Fibroblast of skin of back (primary cell): ENCODE results near the gene EML4.
"Not testable (repeated sequence)": the region's sequence is repeated elsewhere in the genome, so short reads cannot be mapped to it uniquely, and the experiment has no call there.

Experiments
- DNase-seq: peaks from one replicate; pipeline ENCODE4 v3.0.0-alpha.2; 2013

Gene EML4

GRCh38 chr2:42336361-42336965, 167.3 kb downstream of the EML4 start:
- no peak for DNase-seq

GRCh38 chr2:42337356-42337820, 168.2 kb downstream of the EML4 start:
- peak; percentile 72 for DNase-seq

GRCh38 chr2:42337846-42338566, 168.9 kb downstream of the EML4 start:
- DNase-seq = no peak

GRCh38 chr2:42338567-42339190, 169.5 kb downstream of the EML4 start:
- no peak for DNase-seq

- no peak for DNase-seq
These were observed 170.2 kb downstream of the EML4 start for GRCh38 chr2:42339191-42339912.

GRCh38 chr2:42340045-42340937, 171.1 kb downstream of the EML4 start:
- no peak for DNase-seq

- DNase-seq = no peak
These were observed 171.9 kb downstream of the EML4 start for GRCh38 chr2:42340938-42341636.

GRCh38 chr2:42342061-42342794, 173.1 kb downstream of the EML4 start:
- DNase-seq = peak; percentile 97

- DNase-seq = no peak
These were observed 173.7 kb downstream of the EML4 start for GRCh38 chr2:42342795-42343241.

GRCh38 chr2:42345986-42346385, 176.8 kb downstream of the EML4 start:
- no peak for DNase-seq

GRCh38 chr2:42346856-42347255, 177.7 kb downstream of the EML4 start:
- not testable (repeated sequence) for DNase-seq

GRCh38 chr2:42347518-42347917, 178.4 kb downstream of the EML4 start:
- DNase-seq = not testable (repeated sequence)

GRCh38 chr2:42348113-42348805, 179.1 kb downstream of the EML4 start:
- DNase-seq = no peak

- no peak for DNase-seq
These were observed 181.4 kb downstream of the EML4 start for GRCh38 chr2:42350434-42351063.

GRCh38 chr2:42351864-42352263, 182.7 kb downstream of the EML4 start:
- no peak for DNase-seq

- DNase-seq = no peak
These were observed 184.8 kb downstream of the EML4 start for GRCh38 chr2:42353792-42354429.

- peak; percentile 27 for DNase-seq
These were observed 190.3 kb downstream of the EML4 start for GRCh38 chr2:42359304-42359964.

- DNase-seq = no peak
These were observed 190.9 kb downstream of the EML4 start for GRCh38 chr2:42359965-42360483.
